Breast epithelium (tissue), 3 donors: ENCODE results near the gene HSPA12B.

Experiments used
- CTCF ChIP-seq, 3 donors: fragments of 450-650 bp; IDR thresholded peaks; one replicate each; pipeline ENCODE4 v1.5.1; 2016 to 2017; ENCODE audit warnings: antibody characterized with exemption in 3 of 3, mild to moderate bottlenecking in 3 of 3, moderate library complexity in 3 of 3
- POLR2A ChIP-seq: fragments of 450-650 bp; IDR thresholded peaks from one replicate; pipeline ENCODE4 v1.6.1; 2016; ENCODE audit warnings: antibody characterized with exemption, mild to moderate bottlenecking, moderate library complexity

- no peak for TF ChIP-seq POLR2A
- no peak for TF ChIP-seq CTCF (IDR thresholded peaks at IDR 0.05)
Measured at GRCh38 chr20:3724356-3724755, 8.1 kb upstream of the HSPA12B start.
